GM12892 (cell line): ENCODE measurements around the gene RILP.

ENCODE experiments used
- DNase-seq: peaks from one replicate; pipeline ENCODE4 v3.0.0; 2011; ENCODE audit not compliant: insufficient read length
- FAIRE-seq: peaks from 2 replicates; lab custom pipeline; 2011; peaks lifted over from hg19 to GRCh38; lab: Jason Lieb, UNC
- POLR2A ChIP-seq: IDR thresholded peaks from 2 replicates; pipeline ENCODE4 v1.6.1; 2011; ENCODE audit warnings: low read depth, low read length, control low read depth
- POLR2AphosphoS5 ChIP-seq: IDR thresholded peaks from 2 replicates; pipeline ENCODE4 v1.6.1; 2011; ENCODE audit warnings: low read depth, low read length, control low read depth
- TAF1 ChIP-seq: IDR thresholded peaks from 2 replicates; pipeline ENCODE4 v1.6.1; 2011; ENCODE audit warnings: low read depth, mild to moderate bottlenecking, control low read depth, low read length, borderline replicate concordance

The RILP gene

GRCh38 chr17:1634841-1635650, 14.6 kb downstream of the RILP start:
- TF ChIP-seq POLR2A (no peak), POLR2AphosphoS5 (no peak), TAF1 (no peak)
- FAIRE-seq (no peak), DNase-seq (no peak)

GRCh38 chr17:1630662-1631061, 19.0 kb downstream of the RILP start:
- DNase-seq (no peak), FAIRE-seq (peak; percentile 62)
- TF ChIP-seq POLR2A = no peak
- no peak for TF ChIP-seq TAF1
- no peak for TF ChIP-seq POLR2AphosphoS5

- no peak for TF ChIP-seq POLR2A
- no peak for TF ChIP-seq TAF1
- TF ChIP-seq POLR2AphosphoS5 = no peak
- FAIRE-seq (peak; percentile 93), DNase-seq (peak; percentile 65)
These were observed 20.0 kb downstream of the RILP start for GRCh38 chr17:1629504-1630310.

GRCh38 chr17:1628856-1629503, 20.7 kb downstream of the RILP start:
- peak; percentile 98 for FAIRE-seq
- TF ChIP-seq TAF1 = no peak
- TF ChIP-seq POLR2A = peak; percentile 40; the same call in 1 of the 2 replicates
- no peak for TF ChIP-seq POLR2AphosphoS5

GRCh38 chr17:1627982-1628855, 21.4 kb downstream of the RILP start, which contains the start of gene SLC43A2:
SLC43A2 (minus strand) TSS chr17:1628834; CDS start chr17:1627874, 960 bp downstream.
- FAIRE-seq (no peak), DNase-seq (peak; percentile 96)
- TF ChIP-seq TAF1 (no peak), POLR2A (peak; percentile 2; the same call in 1 of the 2 replicates), POLR2AphosphoS5 (no peak)

More at GRCh38 chr17:1628856-1629503, 20.7 kb downstream of the RILP start:
- DNase-seq = peak; percentile 98

- peak; percentile 48 for DNase-seq
- peak; percentile 32; the same call in 1 of the 2 replicates for TF ChIP-seq POLR2A
- no peak for TF ChIP-seq TAF1
- FAIRE-seq = peak; percentile 87
These were observed 22.3 kb downstream of the RILP start for GRCh38 chr17:1627182-1627981.

- FAIRE-seq (peak; percentile 57), DNase-seq (no peak)
- TF ChIP-seq POLR2AphosphoS5 (no peak), POLR2A (no peak), TAF1 (no peak)
These were observed 23.3 kb downstream of the RILP start for GRCh38 chr17:1626333-1626732.

GRCh38 chr17:1625581-1625980, 24.1 kb downstream of the RILP start:
- no peak for TF ChIP-seq TAF1
- no peak for TF ChIP-seq POLR2AphosphoS5
- no peak for TF ChIP-seq POLR2A
- FAIRE-seq (peak; percentile 42), DNase-seq (no peak)

- FAIRE-seq (no peak), DNase-seq (no peak)
- TF ChIP-seq POLR2AphosphoS5 (no peak), POLR2A (no peak)
These were observed 24.6 kb downstream of the RILP start for GRCh38 chr17:1625053-1625452.

GRCh38 chr17:1624650-1625049, 25.0 kb downstream of the RILP start:
- TF ChIP-seq POLR2AphosphoS5 (no peak), POLR2A (no peak), TAF1 (no peak)
- DNase-seq (no peak), FAIRE-seq (no peak)
